Stomach (tissue), 4 donors: Measurements from ENCODE around the gene LOXHD1.

Experiments
- CTCF ChIP-seq, 7 experiments: fragments of 450-650 bp in 4 of 7; fragments of 200-600 bp in 3 of 7; sonication (generic) in 3 of 7; IDR thresholded peaks; one replicate each; pipeline ENCODE4 v1.5.1; 2016 to 2019; ENCODE audit warnings: antibody characterized with exemption in 7 of 7, control low read depth in 2 of 7, mild to moderate bottlenecking in 1 of 7
- EP300 ChIP-seq: sonication (generic); formaldehyde crosslinking; IDR thresholded peaks from one replicate; pipeline ENCODE4 v1.6.1; 2017; ENCODE audit warnings: antibody characterized with exemption
- POLR2A ChIP-seq, 4 donors: fragments of 450-650 bp; IDR thresholded peaks; one replicate each; pipeline ENCODE4 v1.6.1; 2016; ENCODE audit warnings: antibody characterized with exemption in 4 of 4, control low read depth in 2 of 4, mild to moderate bottlenecking in 1 of 4, moderate library complexity in 1 of 4
- POLR2AphosphoS5 ChIP-seq, 3 donors: sonication (generic); formaldehyde crosslinking; IDR thresholded peaks; one replicate each; pipeline ENCODE4 v1.6.1; 2016; ENCODE audit warnings: antibody characterized with exemption in 3 of 3

GRCh38 chr18:46538376-46538775 is 118.6 kb downstream of the LOXHD1 start:
- TF ChIP-seq CTCF (IDR thresholded peaks at IDR 0.05) (no peak), EP300 (no peak), POLR2A (IDR thresholded peaks at IDR 0.05) (no peak), POLR2AphosphoS5 (IDR thresholded peaks at IDR 0.05) (no peak)
